A673 (cell line): ENCODE data around the gene KRTAP10-7. TPM values are rescaled to one million over a fixed set of nuclear protein-coding genes. Genes with fewer than 3 reads are reported as not detected.

Experiments used
- BruUV-seq: library from RNA; stranded (reverse); fragments of 400-500 nt; replicated peaks from 2 replicates; lab custom pipeline; 2021; lab: Mats Ljungman, UMichigan
- CTCF ChIA-PET: fragments of 300-600 bp; sonication (Branson Sonifier 250); formaldehyde crosslinking; loops from one replicate; lab custom pipeline; 2022; ENCODE audit warnings: antibody characterized with exemption; lab: Charles Lee
- POLR2A ChIA-PET: fragments of 300-600 bp; sonication (Branson Sonifier 250); formaldehyde crosslinking; loops from one replicate; lab custom pipeline; 2022; ENCODE audit warnings: antibody characterized with exemption; ENCODE audit not compliant: low non-redundant PET; lab: Charles Lee
- DNase-seq: peaks from one replicate; pipeline ENCODE4 v3.0.0-alpha.2; 2015; ENCODE audit warnings: low spot score
- H3K27ac ChIP-seq: fragments of 200-600 bp; sonication (generic); 2 replicates; pipeline ENCODE4 v1.5.1; 2016; ENCODE audit warnings: mixed run types, low read depth, mild to moderate bottlenecking, mixed read lengths, antibody characterized with exemption, low read length; ENCODE audit not compliant: poor library complexity, severe bottlenecking
- H3K27me3 ChIP-seq: fragments of 200-600 bp; sonication (generic); replicated peaks from 2 replicates; pipeline ENCODE4 v1.6.1; 2017; ENCODE audit warnings: mixed run types, low read depth, mild to moderate bottlenecking, mixed read lengths, antibody characterized with exemption, low read length; ENCODE audit not compliant: insufficient read depth, poor library complexity
- H3K36me3 ChIP-seq: fragments of 200-600 bp; sonication (generic); 2 replicates; pipeline ENCODE4 v1.6.1; 2016; ENCODE audit warnings: mixed run types, mild to moderate bottlenecking, mixed read lengths, antibody characterized with exemption, low read length; ENCODE audit not compliant: insufficient read depth, poor library complexity, severe bottlenecking
- H3K4me1 ChIP-seq: fragments of 200-600 bp; sonication (generic); 2 replicates; pipeline ENCODE4 v1.6.1; 2017; ENCODE audit warnings: mixed run types, mild to moderate bottlenecking, mixed read lengths, antibody characterized with exemption, low read length; ENCODE audit not compliant: insufficient read depth, poor library complexity, severe bottlenecking
- H3K4me3 ChIP-seq: fragments of 200-600 bp; sonication (generic); 2 replicates; pipeline ENCODE4 v1.5.1; 2016; ENCODE audit warnings: low read depth, mixed run types, mild to moderate bottlenecking, mixed read lengths, low read length; ENCODE audit not compliant: poor library complexity, severe bottlenecking
- H3K9me3 ChIP-seq: fragments of 200-600 bp; sonication (generic); 2 replicates; pipeline ENCODE4 v1.6.1; 2016; ENCODE audit warnings: mixed run types, low read depth, mild to moderate bottlenecking, mixed read lengths, antibody characterized with exemption, low read length; ENCODE audit not compliant: poor library complexity, severe bottlenecking
- CTCF ChIP-seq: fragments of 300-800, 200-600 bp; sonication (generic); conservative IDR thresholded peaks from 2 replicates; pipeline ENCODE4 v1.5.1; 2017; ENCODE audit warnings: low read depth, mild to moderate bottlenecking, antibody characterized with exemption, low read length, moderate library complexity, mixed read lengths
- EZH2 ChIP-seq: fragments of 200-600 bp; sonication (generic); IDR thresholded peaks from 2 replicates; pipeline ENCODE4 v1.6.1; 2017; ENCODE audit warnings: borderline replicate concordance, low read depth, mild to moderate bottlenecking, mixed read lengths, antibody characterized with exemption, low read length; ENCODE audit not compliant: poor library complexity, severe bottlenecking
- intact Hi-C: fragments of 100-400 bp; cut with micrococcal nuclease; formaldehyde crosslinking; loops from one replicate; pipeline ENCODE4 v1.10.0; 2022; ENCODE audit not compliant: unreplicated experiment
- total RNA-seq: library from RNA; stranded (reverse); gene quantifications from 2 replicates; pipeline ENCODE4 v1.2.3, GENCODE V29; 2021

The KRTAP10-7 gene
- total RNA-seq, 1 experiment from 2014 or later: not detected

- H3K27ac ChIP-seq: no peak overlapping the region
- H3K4me3 ChIP-seq: no peak overlapping the region
- no peak for DNase-seq
- H3K9me3 ChIP-seq: peaks cover 3% of the 10 kb centered on the region
- no peaks in the 10 kb centered on the region for H3K27me3 ChIP-seq
- no peak for TF ChIP-seq CTCF
- no peak for TF ChIP-seq EZH2
- ChIA-PET POLR2A (interaction anchor here (0.6 kb wide), 1 partner anchor 128 kb away, joined by 3 read pairs; no protein-coding TSS in a partner anchor), CTCF (no interaction called here)
- intact Hi-C loops: no loop called here
- no peaks in the 10 kb centered on the region for H3K36me3 ChIP-seq
- no TSS peak for BruUV-seq
- H3K4me1 ChIP-seq: no peaks in the 10 kb centered on the region
These were observed 4.9 kb upstream of the KRTAP10-7 start for GRCh38 chr21:44595524-44595923.

GRCh38 chr21:44596068-44596725 is 4.2 kb upstream of the KRTAP10-7 start:
- ChIA-PET POLR2A (interaction anchor here (0.6 kb wide), 1 partner anchor 127 kb away, joined by 3 read pairs; no protein-coding TSS in a partner anchor), CTCF (no interaction called here)
- BruUV-seq: no TSS peak
- H3K36me3 ChIP-seq: no peaks in the 10 kb centered on the region
- H3K27ac ChIP-seq: no peak overlapping the region
- intact Hi-C loops: no loop called here
- H3K27me3 ChIP-seq: no peaks in the 10 kb centered on the region
- H3K4me3 ChIP-seq: no peak overlapping the region
- no peak for TF ChIP-seq EZH2
- no peak for TF ChIP-seq CTCF
- H3K4me1 ChIP-seq: no peaks in the 10 kb centered on the region
- DNase-seq: no peak
- peaks cover 3% of the 10 kb centered on the region for H3K9me3 ChIP-seq

DNA sequence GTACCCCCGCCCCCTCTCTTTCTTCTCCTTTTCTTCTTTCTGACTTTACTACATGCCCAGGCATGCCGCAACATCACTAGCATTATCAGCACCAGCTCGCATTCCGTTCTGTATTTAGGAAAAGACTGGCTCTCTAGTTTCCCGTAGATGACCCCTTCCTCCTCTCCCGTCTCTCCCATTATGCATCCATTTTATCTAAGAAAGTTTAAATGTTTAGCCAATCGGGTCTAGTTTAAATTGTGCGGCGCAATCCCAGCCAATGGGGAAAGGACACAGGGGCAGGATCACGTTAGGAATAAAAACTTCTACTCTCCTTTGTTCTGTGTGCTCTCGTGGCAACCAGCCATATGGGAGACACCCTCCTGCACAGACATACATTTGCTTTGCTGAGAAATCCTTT is 2.3 kb upstream of the KRTAP10-7 start:
- no peak overlapping the region for H3K4me3 ChIP-seq
- intact Hi-C loops: no loop called here
- no TSS peak for BruUV-seq
- ChIA-PET POLR2A (no interaction called here), CTCF (no interaction called here)
- TF ChIP-seq EZH2: no peak
- no peak for TF ChIP-seq CTCF
- no peaks in the 10 kb centered on the region for H3K4me1 ChIP-seq
- no peak overlapping the region for H3K27ac ChIP-seq
- H3K36me3 ChIP-seq: no peaks in the 10 kb centered on the region
- H3K27me3 ChIP-seq: no peaks in the 10 kb centered on the region
- H3K9me3 ChIP-seq: peaks cover 3% of the 10 kb centered on the region
- peak; percentile 25 for DNase-seq
